GM12872 (cell line): ENCODE measurements around the gene NDFIP1.

ENCODE experiments used
- CTCF ChIP-seq: IDR thresholded peaks from 3 replicates; pipeline ENCODE4 v1.5.1; 2011; ENCODE audit warnings: low read depth, mild to moderate bottlenecking, low read length, moderate library complexity; ENCODE audit not compliant: insufficient read depth

Gene NDFIP1

GRCh38 chr5:142114687-142115086 is 6.1 kb downstream of the NDFIP1 start:
- no peak for TF ChIP-seq CTCF

GRCh38 chr5:142115937-142116614 is 7.5 kb downstream of the NDFIP1 start:
- TF ChIP-seq CTCF: no peak

DNA sequence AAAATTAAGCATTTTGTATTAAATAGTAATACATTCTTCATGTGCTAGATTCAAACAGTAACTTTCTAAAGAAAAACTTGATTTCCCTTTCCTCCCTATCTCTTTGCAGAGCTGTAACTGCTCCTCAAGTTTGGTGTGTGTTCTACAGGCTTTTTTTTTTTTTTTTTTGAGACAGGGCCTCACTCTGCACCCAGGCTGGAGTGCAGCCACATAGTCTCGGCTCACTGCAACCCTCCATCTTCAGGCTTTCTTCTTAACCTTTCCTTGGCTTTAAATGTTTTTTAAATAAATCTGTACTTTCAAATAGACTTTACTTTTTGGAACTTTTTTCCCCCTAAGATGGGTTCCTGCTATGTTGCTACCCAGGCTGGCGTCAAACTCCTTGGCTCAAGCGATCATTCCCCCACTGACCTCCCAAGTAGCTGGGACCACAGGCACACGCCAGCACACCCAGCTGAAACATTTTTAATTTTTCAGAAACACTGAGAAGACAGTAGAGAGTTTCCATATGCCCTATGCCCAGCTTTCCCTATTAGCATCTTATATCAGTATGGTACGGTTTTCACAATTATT is 9.1 kb downstream of the NDFIP1 start:
- no peak for TF ChIP-seq CTCF

GRCh38 chr5:142118155-142118686 is 9.6 kb downstream of the NDFIP1 start:
- TF ChIP-seq CTCF: no peak

DNA sequence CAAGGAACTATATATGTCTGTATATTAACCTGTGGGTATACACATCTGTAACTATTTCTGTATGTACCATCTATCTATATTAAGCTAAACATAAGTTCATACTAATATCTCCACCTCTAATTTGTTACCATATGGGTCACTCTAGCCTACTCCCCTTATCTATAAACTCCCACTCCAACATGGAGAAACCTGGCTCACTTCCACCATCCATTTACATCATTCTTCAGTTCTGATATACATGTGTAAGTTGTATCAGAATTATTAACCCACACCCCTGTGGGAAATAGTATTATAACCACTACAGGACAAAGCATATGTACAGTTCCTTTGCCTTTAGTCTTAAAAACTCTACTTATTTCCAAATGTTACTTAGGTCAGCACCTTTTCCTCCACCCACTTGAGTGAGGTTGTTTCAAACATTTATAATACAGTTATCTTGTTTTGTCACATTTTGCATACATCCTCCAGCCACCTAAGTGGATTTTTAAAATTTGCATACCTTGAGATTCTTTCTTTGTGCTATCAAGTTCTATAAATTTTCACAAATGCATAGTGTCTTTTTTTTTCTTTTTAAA is 10.6 kb downstream of the NDFIP1 start:
- TF ChIP-seq CTCF: no peak

- no peak for TF ChIP-seq CTCF
These were observed 11.8 kb downstream of the NDFIP1 start for GRCh38 chr5:142120247-142120935.

DNA sequence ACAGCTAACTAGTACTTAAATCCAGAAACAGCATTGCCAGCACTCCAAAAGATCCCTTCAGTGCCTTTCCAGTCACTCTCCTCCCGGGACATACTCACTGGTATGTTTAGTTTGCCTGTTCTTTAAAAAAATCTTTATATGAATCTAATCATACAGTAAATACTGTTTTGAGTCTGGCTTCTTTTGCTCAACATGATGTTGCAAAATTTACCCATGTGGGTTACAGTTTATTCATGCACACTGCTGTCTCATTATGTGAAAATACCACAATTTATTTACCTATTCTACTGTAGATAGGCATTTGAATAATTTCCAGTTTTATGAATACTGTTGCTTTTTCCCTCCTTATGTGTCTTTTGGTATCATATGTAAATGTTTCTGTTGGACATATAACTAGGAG is 13.5 kb downstream of the NDFIP1 start:
- no peak for TF ChIP-seq CTCF
